Measurements from ENCODE around the gene RASSF10.
A peak's percentile ranks its signal among the peaks of the same experiment; 100 is the strongest.
"Not testable (repeated sequence)": the region's sequence is repeated elsewhere in the genome, so short reads cannot be mapped to it uniquely, and the experiment has no call there.

RASSF10 gene

GRCh38 chr11:13029872-13030271 lies 20.8 kb downstream of the RASSF10 start:
- DNase-seq = no peak

GRCh38 chr11:13030857-13031256 lies 21.7 kb downstream of the RASSF10 start:
- DNase-seq = no peak

GRCh38 chr11:13031349-13031748 lies 22.2 kb downstream of the RASSF10 start:
- no peak for DNase-seq

GRCh38 chr11:13033760-13034533 lies 24.8 kb downstream of the RASSF10 start:
- DNase-seq = no peak

GRCh38 chr11:13035711-13036110 lies 26.6 kb downstream of the RASSF10 start:
- no peak for DNase-seq

- DNase-seq = no peak
Measured at GRCh38 chr11:13036235-13036634, 27.1 kb downstream of the RASSF10 start.

GRCh38 chr11:13038366-13038765 lies 29.2 kb downstream of the RASSF10 start:
- DNase-seq = peak; percentile 9

- no peak for DNase-seq
Measured at GRCh38 chr11:13039126-13039525, 30.0 kb downstream of the RASSF10 start.

- DNase-seq = no peak
Measured at GRCh38 chr11:13040969-13041561, 31.9 kb downstream of the RASSF10 start.

- DNase-seq = no peak
Measured at GRCh38 chr11:13042873-13043342, 33.8 kb downstream of the RASSF10 start.

GRCh38 chr11:13043912-13044628 lies 35.0 kb downstream of the RASSF10 start:
- no peak for DNase-seq

GRCh38 chr11:13045089-13045488 lies 36.0 kb downstream of the RASSF10 start:
- DNase-seq = not testable (repeated sequence)

GRCh38 chr11:13045734-13046133 lies 36.6 kb downstream of the RASSF10 start:
- DNase-seq = no peak

GRCh38 chr11:13046637-13047570 lies 37.8 kb downstream of the RASSF10 start:
- no peak for DNase-seq

- DNase-seq = no peak
Measured at GRCh38 chr11:13047884-13048283, 38.8 kb downstream of the RASSF10 start.

GRCh38 chr11:13051257-13051656 lies 42.1 kb downstream of the RASSF10 start:
- no peak for DNase-seq

- no peak for DNase-seq
Measured at GRCh38 chr11:13052130-13052571, 43.0 kb downstream of the RASSF10 start.

GRCh38 chr11:13053255-13053917 lies 44.3 kb downstream of the RASSF10 start:
- DNase-seq = no peak

- no peak for DNase-seq
Measured at GRCh38 chr11:13054278-13054677, 45.2 kb downstream of the RASSF10 start.

- peak; percentile 22 for DNase-seq
Measured at GRCh38 chr11:13055200-13055599, 46.1 kb downstream of the RASSF10 start.

GRCh38 chr11:13061294-13061990 lies 52.3 kb downstream of the RASSF10 start:
- DNase-seq = no peak
